ENCODE measurements around the gene HS3ST1. TPM values are rescaled to one million over a fixed set of nuclear protein-coding genes. Genes with fewer than 3 reads are reported as not detected.

Gene HS3ST1
- total RNA-seq, 2 experiments from 2014 or later, result not detected

GRCh38 chr4:11359591-11359990, 69.1 kb downstream of the HS3ST1 start:
- Histone ChIP-seq H3K4me1 (ENCODE audit: insufficient read depth, low read length) (no peaks in the 10 kb centered on the region), H3K36me3 (ENCODE audit: insufficient read depth, low read length) (no peaks in the 10 kb centered on the region), H3K4me3 (ENCODE audit: low read length) (no peak overlapping the region), H3K9me3 (ENCODE audit: control insufficient read depth in 1 of 2, insufficient read depth in 1 of 2, low read length in 2 of 2) (no peaks in the 10 kb centered on the region), H3K27ac (ENCODE audit: low read depth in 1 of 2, low read length in 2 of 2) (no peak overlapping the region), H3K27me3 (ENCODE audit: control insufficient read depth in 1 of 2, insufficient read depth in 2 of 2, low read length in 2 of 2) (no peaks in the 10 kb centered on the region)
- ATAC-seq (ENCODE audit: poor library complexity) (no peak), DNase-seq (no peak)
- TF ChIP-seq, protein P1, sequence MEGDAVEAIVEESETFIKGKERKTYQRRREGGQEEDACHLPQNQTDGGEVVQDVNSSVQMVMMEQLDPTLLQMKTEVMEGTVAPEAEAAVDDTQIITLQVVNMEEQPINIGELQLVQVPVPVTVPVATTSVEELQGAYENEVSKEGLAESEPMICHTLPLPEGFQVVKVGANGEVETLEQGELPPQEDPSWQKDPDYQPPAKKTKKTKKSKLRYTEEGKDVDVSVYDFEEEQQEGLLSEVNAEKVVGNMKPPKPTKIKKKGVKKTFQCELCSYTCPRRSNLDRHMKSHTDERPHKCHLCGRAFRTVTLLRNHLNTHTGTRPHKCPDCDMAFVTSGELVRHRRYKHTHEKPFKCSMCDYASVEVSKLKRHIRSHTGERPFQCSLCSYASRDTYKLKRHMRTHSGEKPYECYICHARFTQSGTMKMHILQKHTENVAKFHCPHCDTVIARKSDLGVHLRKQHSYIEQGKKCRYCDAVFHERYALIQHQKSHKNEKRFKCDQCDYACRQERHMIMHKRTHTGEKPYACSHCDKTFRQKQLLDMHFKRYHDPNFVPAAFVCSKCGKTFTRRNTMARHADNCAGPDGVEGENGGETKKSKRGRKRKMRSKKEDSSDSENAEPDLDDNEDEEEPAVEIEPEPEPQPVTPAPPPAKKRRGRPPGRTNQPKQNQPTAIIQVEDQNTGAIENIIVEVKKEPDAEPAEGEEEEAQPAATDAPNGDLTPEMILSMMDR (IDR thresholded peaks at IDR 0.05), result no peak
- no peak overlapping the region for H3K27ac Mint-ChIP-seq
- POLR2A ChIA-PET, result no interaction called here
- H3K4me3 Mint-ChIP-seq, result no peak overlapping the region
- intact Hi-C loops (cut with DNase I, micrococcal nuclease), result no loop called here
- CTCF ChIA-PET, result no interaction called here
- H3K27me3 Mint-ChIP-seq, result peaks cover 2% of the 10 kb centered on the region
- H3K36me3 Mint-ChIP-seq (ENCODE audit: low read depth), result no peaks in the 10 kb centered on the region
- H3K4me1 Mint-ChIP-seq (ENCODE audit: low read depth), result no peaks in the 10 kb centered on the region
- H3K9me3 Mint-ChIP-seq, result no peaks in the 10 kb centered on the region

GRCh38 chr4:11355226-11355625, 73.5 kb downstream of the HS3ST1 start:
- POLR2A ChIA-PET, result no interaction called here
- Histone ChIP-seq H3K4me3 (ENCODE audit: low read length) (no peak overlapping the region), H3K27me3 (ENCODE audit: control insufficient read depth in 1 of 2, insufficient read depth in 2 of 2, low read length in 2 of 2) (no peaks in the 10 kb centered on the region), H3K9me3 (ENCODE audit: control insufficient read depth in 1 of 2, insufficient read depth in 1 of 2, low read length in 2 of 2) (no peaks in the 10 kb centered on the region), H3K36me3 (ENCODE audit: insufficient read depth, low read length) (no peaks in the 10 kb centered on the region), H3K27ac (ENCODE audit: low read depth in 1 of 2, low read length in 2 of 2) (no peak overlapping the region), H3K4me1 (ENCODE audit: insufficient read depth, low read length) (no peaks in the 10 kb centered on the region)
- DNase-seq, result no peak
- TF ChIP-seq, protein P1 (IDR thresholded peaks at IDR 0.05), result no peak
- Mint-ChIP-seq H3K27ac (no peak overlapping the region), H3K36me3 (ENCODE audit: low read depth) (no peaks in the 10 kb centered on the region), H3K9me3 (no peaks in the 10 kb centered on the region), H3K4me1 (ENCODE audit: low read depth) (no peaks in the 10 kb centered on the region), H3K27me3 (no peaks in the 10 kb centered on the region), H3K4me3 (no peak overlapping the region)
- intact Hi-C loops (cut with DNase I, micrococcal nuclease), result no loop called here
- ATAC-seq (ENCODE audit: poor library complexity), result no peak
- CTCF ChIA-PET, result no interaction called here

DNA sequence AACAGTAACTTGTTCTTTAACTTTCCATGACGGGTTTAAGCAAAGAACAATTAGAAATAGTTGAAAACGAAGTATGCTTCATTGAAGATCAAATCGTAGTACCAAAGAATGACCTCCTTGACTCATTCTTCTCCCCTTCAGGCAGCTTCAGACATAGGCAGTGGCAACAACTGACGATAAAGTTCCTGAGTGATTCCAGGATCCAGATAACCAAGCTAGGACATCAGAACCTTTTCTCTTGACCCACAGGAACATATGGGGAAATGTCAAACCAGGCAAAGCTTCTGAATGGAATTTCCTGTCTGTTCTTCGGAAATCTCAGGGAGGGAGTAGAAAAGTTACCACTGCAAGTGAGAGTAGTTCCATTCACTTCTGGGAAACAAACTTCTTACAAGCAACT, 74.2 kb downstream of the HS3ST1 start:
- TF ChIP-seq, protein P1 (IDR thresholded peaks at IDR 0.05), result no peak
- Histone ChIP-seq H3K9me3 (ENCODE audit: control insufficient read depth in 1 of 2, insufficient read depth in 1 of 2, low read length in 2 of 2) (no peaks in the 10 kb centered on the region), H3K4me1 (ENCODE audit: insufficient read depth, low read length) (no peaks in the 10 kb centered on the region), H3K36me3 (ENCODE audit: insufficient read depth, low read length) (no peaks in the 10 kb centered on the region), H3K27me3 (ENCODE audit: control insufficient read depth in 1 of 2, insufficient read depth in 2 of 2, low read length in 2 of 2) (no peaks in the 10 kb centered on the region), H3K27ac (ENCODE audit: low read depth in 1 of 2, low read length in 2 of 2) (no peak overlapping the region), H3K4me3 (ENCODE audit: low read length) (no peak overlapping the region)
- Mint-ChIP-seq H3K27ac (no peak overlapping the region), H3K9me3 (no peaks in the 10 kb centered on the region), H3K36me3 (ENCODE audit: low read depth) (no peaks in the 10 kb centered on the region), H3K4me3 (no peak overlapping the region), H3K27me3 (no peaks in the 10 kb centered on the region), H3K4me1 (ENCODE audit: low read depth) (no peaks in the 10 kb centered on the region)
- intact Hi-C loops (cut with DNase I, micrococcal nuclease), result no loop called here
- POLR2A ChIA-PET, result no interaction called here
- no peak for ATAC-seq (ENCODE audit: poor library complexity)
- CTCF ChIA-PET, result no interaction called here
- no peak for DNase-seq
